HEK293 (cell line): ENCODE measurements around the gene IL36RN.
A peak's percentile ranks its signal among the peaks of the same experiment; 100 is the strongest.

Experiments used
- CTCF ChIA-PET: fragments of 350-600 bp; formaldehyde crosslinking; extraction: SDS; loops from one replicate; lab custom pipeline; 2021; ENCODE audit warnings: antibody characterized with exemption; lab: Yijun Ruan, JAX
- POLR2A ChIA-PET: fragments of 300-600 bp; formaldehyde crosslinking; extraction: SDS; loops from one replicate; lab custom pipeline; 2020; ENCODE audit warnings: antibody characterized with exemption, inconsistent platforms; lab: Yijun Ruan, JAX
- H3K27ac ChIP-seq: fragments of 200-500 bp; sonication (Bioruptor generic); 2 replicates; pipeline ENCODE4 v1.5.1; 2014; ENCODE audit warnings: low read depth, low read length, control low read depth, inconsistent platforms; ENCODE audit errors: extremely low read depth
- H3K36me3 ChIP-seq, 2 experiments: fragments of 200-500 bp in 1 of 2; sonication (Bioruptor generic) in 1 of 2; 1 replicate in 1 of 2; 2 replicates in 1 of 2; pipeline ENCODE4 v1.5.1; 2014 to 2017; ENCODE audit warnings: inconsistent platforms in 2 of 2, low read length in 2 of 2; ENCODE audit not compliant: control insufficient read depth in 2 of 2, insufficient read depth in 1 of 2
- H3K4me1 ChIP-seq: fragments of 200-500 bp; sonication (Bioruptor generic); 2 replicates; pipeline ENCODE4 v1.5.1; 2014; ENCODE audit warnings: mild to moderate bottlenecking, low read length, inconsistent platforms; ENCODE audit not compliant: control insufficient read depth, insufficient read depth
- H3K4me3 ChIP-seq: 2 replicates; pipeline ENCODE4 v1.5.1; 2011; ENCODE audit warnings: low read depth, mild to moderate bottlenecking, control low read depth, low read length, moderate library complexity
- H3K9me3 ChIP-seq: fragments of 200-500 bp; sonication (Bioruptor generic); 2 replicates; pipeline ENCODE4 v1.5.1; 2014; ENCODE audit warnings: low read depth, low read length, inconsistent platforms; ENCODE audit not compliant: control insufficient read depth, insufficient read depth
- HOXC10 ChIP-seq: sonication (generic); formaldehyde crosslinking; IDR thresholded peaks from 2 replicates; pipeline ENCODE4 v1.8.1; 2023; ENCODE audit warnings: mild to moderate bottlenecking, missing genetic modification reagents
- SCRT2 ChIP-seq: fragments of 450-650 bp; formaldehyde crosslinking; IDR thresholded peaks from 2 replicates; pipeline ENCODE4 v1.5.1; 2016; ENCODE audit warnings: missing biosample characterization, missing genetic modification characterization
- YY1 ChIP-seq: fragments of 450-650 bp; formaldehyde crosslinking; IDR thresholded peaks from 2 replicates; pipeline ENCODE4 v1.5.1; 2018; ENCODE audit warnings: missing biosample characterization, missing genetic modification characterization
- ZNF341 ChIP-seq: fragments of 450-650 bp; formaldehyde crosslinking; IDR thresholded peaks from 2 replicates; pipeline ENCODE4; 2016; ENCODE audit warnings: low read depth, missing biosample characterization, missing genetic modification characterization
- ZNF658 ChIP-seq: fragments of 450-650 bp; formaldehyde crosslinking; IDR thresholded peaks from 2 replicates; pipeline ENCODE4; 2016; ENCODE audit warnings: missing biosample characterization, missing genetic modification characterization
- ZNF670 ChIP-seq: fragments of 450-650 bp; formaldehyde crosslinking; IDR thresholded peaks from 2 replicates; pipeline ENCODE4 v1.5.1; 2016; ENCODE audit warnings: missing biosample characterization, missing genetic modification characterization, low read depth
- ZNF830 ChIP-seq: fragments of 450-650 bp; IDR thresholded peaks from 2 replicates; pipeline ENCODE4 v1.5.0; 2018; ENCODE audit warnings: missing biosample characterization, missing genetic modification characterization, low read depth, mild to moderate bottlenecking, moderate library complexity
- TF ChIP-seq, protein P1 (sequence below): sonication (generic); formaldehyde crosslinking; IDR thresholded peaks from 2 replicates; pipeline ENCODE4 v1.8.1; 2022; ENCODE audit warnings: mild to moderate bottlenecking, moderate library complexity, missing genetic modification reagents
- TF ChIP-seq, protein P2 (sequence below): IDR thresholded peaks from 2 replicates; pipeline ENCODE4 v1.6.1; 2011; ENCODE audit warnings: mild to moderate bottlenecking, low read depth, low read length, borderline replicate concordance
- TF ChIP-seq, protein P3 (sequence below): fragments of 450-650 bp; formaldehyde crosslinking; IDR thresholded peaks from 2 replicates; pipeline ENCODE4 v1.5.1; 2016; ENCODE audit warnings: missing biosample characterization, missing genetic modification characterization

Gene IL36RN

DNA sequence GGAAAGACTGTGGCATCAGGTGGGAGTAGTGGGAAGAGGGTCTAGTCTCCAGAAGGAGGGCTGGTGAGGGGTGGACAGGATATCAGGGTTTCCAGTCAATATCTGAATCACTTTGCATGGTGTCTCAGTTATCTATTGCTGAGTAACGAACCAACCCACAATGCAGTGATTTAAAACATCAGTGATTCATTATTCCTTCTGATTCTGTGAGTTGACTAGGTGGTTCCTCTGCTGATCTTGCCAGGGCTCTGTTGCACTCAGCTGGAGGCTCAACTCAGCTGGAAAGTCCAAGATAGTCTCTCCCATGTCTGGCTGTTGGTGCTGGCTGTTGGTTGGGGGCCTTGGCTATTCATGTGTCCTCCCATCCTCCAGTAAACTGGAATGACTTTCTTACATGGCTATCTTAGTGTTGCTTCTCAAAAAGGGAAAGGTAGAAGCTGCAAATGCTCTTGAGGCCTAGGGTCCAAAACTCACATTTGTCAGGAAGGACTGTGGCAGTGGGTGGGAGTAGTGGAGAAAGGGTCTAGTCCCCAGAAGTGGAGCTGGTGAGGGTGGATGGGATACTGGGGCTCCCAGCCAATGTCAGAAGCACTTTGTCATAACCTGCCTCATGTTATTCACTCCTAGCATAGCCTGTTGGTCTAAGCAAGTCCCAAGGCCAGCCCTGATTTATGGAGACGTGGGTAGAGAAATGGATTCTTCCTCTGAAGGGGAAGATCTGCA is 22.7 kb downstream of the IL36RN start:
- ChIA-PET POLR2A (no interaction called here), CTCF (interaction anchor here (2.0 to 2.3 kb wide), 2 partner anchors 56 kb away, joined by 9 to 25 read pairs; no protein-coding TSS in a partner anchor)
- no peaks in the 10 kb centered on the region for H3K9me3 ChIP-seq
- H3K36me3 ChIP-seq, result no peaks in the 10 kb centered on the region
- H3K27ac ChIP-seq, result no peak overlapping the region
- H3K4me3 ChIP-seq, result no peak overlapping the region
- no peak for TF ChIP-seq ZNF658 (tag by site-specific recombination)
- TF ChIP-seq ZNF830 (tag by site-specific recombination), result no peak
- H3K4me1 ChIP-seq, result no peaks in the 10 kb centered on the region

DNA sequence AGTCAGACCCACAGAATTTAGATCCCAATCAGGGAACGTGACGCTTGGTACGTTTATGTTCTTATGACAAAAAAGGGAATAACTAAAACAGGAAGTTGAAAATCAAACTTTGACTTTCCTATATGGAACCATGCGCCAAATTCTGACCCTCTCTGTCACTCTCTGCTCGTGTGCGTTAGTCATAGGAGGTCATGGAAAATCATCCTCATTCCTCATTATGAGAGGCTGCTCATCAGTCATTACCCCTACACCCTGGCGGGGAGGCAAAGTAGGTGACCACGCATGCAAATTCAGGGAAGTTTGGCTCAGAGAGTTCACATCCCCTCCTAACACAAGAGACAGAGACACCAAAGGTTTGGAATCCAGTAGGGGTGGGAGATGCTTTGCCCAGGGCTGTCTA is 24.3 kb downstream of the IL36RN start:
- TF ChIP-seq ZNF341 (no peak), YY1 (tag by site-specific recombination) (no peak)
- TF ChIP-seq, protein P1, sequence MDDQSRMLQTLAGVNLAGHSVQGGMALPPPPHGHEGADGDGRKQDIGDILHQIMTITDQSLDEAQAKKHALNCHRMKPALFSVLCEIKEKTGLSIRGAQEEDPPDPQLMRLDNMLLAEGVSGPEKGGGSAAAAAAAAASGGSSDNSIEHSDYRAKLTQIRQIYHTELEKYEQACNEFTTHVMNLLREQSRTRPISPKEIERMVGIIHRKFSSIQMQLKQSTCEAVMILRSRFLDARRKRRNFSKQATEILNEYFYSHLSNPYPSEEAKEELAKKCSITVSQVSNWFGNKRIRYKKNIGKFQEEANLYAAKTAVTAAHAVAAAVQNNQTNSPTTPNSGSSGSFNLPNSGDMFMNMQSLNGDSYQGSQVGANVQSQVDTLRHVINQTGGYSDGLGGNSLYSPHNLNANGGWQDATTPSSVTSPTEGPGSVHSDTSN (CRISPR knock-in tag), result no peak
- TF ChIP-seq, protein P2, sequence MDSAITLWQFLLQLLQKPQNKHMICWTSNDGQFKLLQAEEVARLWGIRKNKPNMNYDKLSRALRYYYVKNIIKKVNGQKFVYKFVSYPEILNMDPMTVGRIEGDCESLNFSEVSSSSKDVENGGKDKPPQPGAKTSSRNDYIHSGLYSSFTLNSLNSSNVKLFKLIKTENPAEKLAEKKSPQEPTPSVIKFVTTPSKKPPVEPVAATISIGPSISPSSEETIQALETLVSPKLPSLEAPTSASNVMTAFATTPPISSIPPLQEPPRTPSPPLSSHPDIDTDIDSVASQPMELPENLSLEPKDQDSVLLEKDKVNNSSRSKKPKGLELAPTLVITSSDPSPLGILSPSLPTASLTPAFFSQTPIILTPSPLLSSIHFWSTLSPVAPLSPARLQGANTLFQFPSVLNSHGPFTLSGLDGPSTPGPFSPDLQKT, result no peak
- TF ChIP-seq, all 188 proteins: peak for 0
- no peaks in the 10 kb centered on the region for H3K9me3 ChIP-seq
- H3K4me1 ChIP-seq, result no peaks in the 10 kb centered on the region
- H3K4me3 ChIP-seq, result no peak overlapping the region
- H3K27ac ChIP-seq, result no peak overlapping the region
- CTCF ChIA-PET, result interaction anchor here (0.6 to 2.0 kb wide), 8 partner anchors 10 to 307 kb away, joined by 3 to 9 read pairs (median 4); no protein-coding TSS in a partner anchor
- POLR2A ChIA-PET, result no interaction called here
- no peaks in the 10 kb centered on the region for H3K36me3 ChIP-seq

DNA sequence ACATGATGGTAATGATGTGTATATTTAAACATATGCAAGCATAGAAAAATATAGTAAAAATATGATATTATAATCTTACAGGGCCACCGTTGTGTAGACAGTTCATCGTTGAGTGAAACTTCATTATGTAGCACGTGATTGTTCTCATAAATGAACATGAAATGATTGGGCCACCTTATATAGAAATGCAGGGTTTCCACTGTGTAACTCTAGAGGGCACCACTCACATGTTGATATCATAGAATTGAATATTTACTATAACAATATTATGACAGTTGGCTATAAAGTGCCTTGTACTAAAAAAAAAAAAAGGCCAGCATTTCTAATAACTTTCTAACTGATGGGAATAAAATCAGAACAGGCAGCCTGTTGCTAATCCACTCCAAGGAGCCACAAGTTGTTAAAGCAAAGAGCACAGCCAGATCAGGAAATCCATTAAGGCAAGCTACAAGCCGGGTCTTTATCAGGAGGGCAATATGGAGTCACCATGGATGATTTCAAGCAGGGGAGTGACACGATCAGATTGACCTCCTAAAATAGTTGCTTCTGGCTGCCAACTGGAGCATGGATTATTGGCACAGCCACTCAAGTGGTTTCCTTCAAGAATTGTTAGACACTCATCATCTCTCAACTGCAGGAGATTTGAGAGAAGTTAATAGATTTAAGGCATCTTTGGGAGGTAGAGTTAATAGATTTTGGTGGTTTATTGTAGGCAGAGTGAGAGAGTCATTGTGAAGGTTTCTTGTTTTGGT is 25.4 kb downstream of the IL36RN start:
- ChIA-PET POLR2A (no interaction called here), CTCF (interaction anchor here (0.7 to 1.5 kb wide), 11 partner anchors 8 to 306 kb away, joined by 3 to 10 read pairs (median 3); no protein-coding TSS in a partner anchor)
- Histone ChIP-seq H3K9me3 (no peaks in the 10 kb centered on the region), H3K36me3 (no peaks in the 10 kb centered on the region), H3K4me1 (no peaks in the 10 kb centered on the region), H3K4me3 (no peak overlapping the region), H3K27ac (no peak overlapping the region)
- no peak for TF ChIP-seq HOXC10 (CRISPR knock-in tag)
- TF ChIP-seq SCRT2 (tag by site-specific recombination), result peak; percentile 44
- TF ChIP-seq, protein P3, sequence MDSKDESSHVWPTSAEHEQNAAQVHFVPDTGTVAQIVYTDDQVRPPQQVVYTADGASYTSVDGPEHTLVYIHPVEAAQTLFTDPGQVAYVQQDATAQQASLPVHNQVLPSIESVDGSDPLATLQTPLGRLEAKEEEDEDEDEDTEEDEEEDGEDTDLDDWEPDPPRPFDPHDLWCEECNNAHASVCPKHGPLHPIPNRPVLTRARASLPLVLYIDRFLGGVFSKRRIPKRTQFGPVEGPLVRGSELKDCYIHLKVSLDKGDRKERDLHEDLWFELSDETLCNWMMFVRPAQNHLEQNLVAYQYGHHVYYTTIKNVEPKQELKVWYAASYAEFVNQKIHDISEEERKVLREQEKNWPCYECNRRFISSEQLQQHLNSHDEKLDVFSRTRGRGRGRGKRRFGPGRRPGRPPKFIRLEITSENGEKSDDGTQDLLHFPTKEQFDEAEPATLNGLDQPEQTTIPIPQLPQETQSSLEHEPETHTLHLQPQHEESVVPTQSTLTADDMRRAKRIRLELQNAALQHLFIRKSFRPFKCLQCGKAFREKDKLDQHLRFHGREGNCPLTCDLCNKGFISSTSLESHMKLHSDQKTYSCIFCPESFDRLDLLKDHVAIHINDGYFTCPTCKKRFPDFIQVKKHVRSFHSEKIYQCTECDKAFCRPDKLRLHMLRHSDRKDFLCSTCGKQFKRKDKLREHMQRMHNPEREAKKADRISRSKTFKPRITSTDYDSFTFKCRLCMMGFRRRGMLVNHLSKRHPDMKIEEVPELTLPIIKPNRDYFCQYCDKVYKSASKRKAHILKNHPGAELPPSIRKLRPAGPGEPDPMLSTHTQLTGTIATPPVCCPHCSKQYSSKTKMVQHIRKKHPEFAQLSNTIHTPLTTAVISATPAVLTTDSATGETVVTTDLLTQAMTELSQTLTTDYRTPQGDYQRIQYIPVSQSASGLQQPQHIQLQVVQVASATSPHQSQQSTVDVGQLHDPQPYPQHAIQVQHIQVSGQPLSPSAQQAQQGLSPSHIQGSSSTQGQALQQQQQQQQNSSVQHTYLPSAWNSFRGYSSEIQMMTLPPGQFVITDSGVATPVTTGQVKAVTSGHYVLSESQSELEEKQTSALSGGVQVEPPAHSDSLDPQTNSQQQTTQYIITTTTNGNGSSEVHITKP (tag by site-specific recombination), result no peak
- no peak for TF ChIP-seq ZNF670
